ENCODE data around the gene ARMC5.

The ARMC5 gene

GRCh38 chr16:31428279-31428597 lies 31.1 kb upstream of the ARMC5 start, which contains the start of gene COX6A2:
Gene COX6A2 (minus strand): TSS chr16:31428360. CDS start chr16:31428325, 35 bp downstream.
- TF ChIP-seq, protein P1, sequence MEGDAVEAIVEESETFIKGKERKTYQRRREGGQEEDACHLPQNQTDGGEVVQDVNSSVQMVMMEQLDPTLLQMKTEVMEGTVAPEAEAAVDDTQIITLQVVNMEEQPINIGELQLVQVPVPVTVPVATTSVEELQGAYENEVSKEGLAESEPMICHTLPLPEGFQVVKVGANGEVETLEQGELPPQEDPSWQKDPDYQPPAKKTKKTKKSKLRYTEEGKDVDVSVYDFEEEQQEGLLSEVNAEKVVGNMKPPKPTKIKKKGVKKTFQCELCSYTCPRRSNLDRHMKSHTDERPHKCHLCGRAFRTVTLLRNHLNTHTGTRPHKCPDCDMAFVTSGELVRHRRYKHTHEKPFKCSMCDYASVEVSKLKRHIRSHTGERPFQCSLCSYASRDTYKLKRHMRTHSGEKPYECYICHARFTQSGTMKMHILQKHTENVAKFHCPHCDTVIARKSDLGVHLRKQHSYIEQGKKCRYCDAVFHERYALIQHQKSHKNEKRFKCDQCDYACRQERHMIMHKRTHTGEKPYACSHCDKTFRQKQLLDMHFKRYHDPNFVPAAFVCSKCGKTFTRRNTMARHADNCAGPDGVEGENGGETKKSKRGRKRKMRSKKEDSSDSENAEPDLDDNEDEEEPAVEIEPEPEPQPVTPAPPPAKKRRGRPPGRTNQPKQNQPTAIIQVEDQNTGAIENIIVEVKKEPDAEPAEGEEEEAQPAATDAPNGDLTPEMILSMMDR (conservative IDR thresholded peaks at IDR 0.05) = no peak
- no peak within 1 kb of the TSS for H3K27ac ChIP-seq

DNA sequence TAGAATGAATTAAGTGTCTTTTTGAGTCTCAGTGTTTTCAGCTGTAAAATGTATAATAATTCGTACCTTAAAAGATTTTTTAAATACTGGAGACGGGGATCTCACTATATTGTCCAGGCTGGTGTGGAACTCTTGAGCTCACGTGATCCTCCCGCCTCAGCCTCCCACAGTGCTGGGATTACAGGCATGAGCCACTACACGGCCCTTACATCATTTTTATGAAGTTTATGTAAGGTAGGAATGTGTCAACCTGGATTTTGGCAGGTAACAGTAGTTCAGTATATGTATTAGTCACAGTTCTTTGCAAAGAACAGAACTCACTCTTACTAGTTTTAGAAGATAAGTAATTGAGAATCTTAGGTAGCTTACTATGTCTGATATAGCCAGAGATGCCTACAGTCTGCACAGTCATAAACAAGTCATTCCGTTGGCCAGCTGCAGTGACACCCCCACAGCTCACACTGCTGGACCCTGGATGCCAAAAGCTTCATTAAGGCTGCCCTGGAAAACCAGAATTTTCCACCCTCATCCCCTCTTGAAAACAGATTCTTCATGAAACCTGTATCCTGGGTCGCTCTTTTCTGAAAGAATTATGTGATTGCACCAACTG lies 30.6 kb upstream of the ARMC5 start:
- H3K27ac ChIP-seq = no peak overlapping the region
- TF ChIP-seq, protein P1 (conservative IDR thresholded peaks at IDR 0.05) = no peak

- no peak overlapping the region for H3K27ac ChIP-seq
- TF ChIP-seq, protein P1 (conservative IDR thresholded peaks at IDR 0.05) = no peak
These were observed 30.0 kb upstream of the ARMC5 start for GRCh38 chr16:31429314-31429713.

- TF ChIP-seq, protein P1 (conservative IDR thresholded peaks at IDR 0.05) = no peak
- no peak overlapping the region for H3K27ac ChIP-seq
These were observed 29.5 kb upstream of the ARMC5 start for GRCh38 chr16:31429796-31430195.

- TF ChIP-seq, protein P1 (conservative IDR thresholded peaks at IDR 0.05) = no peak
- no peak overlapping the region for H3K27ac ChIP-seq
These were observed 28.8 kb upstream of the ARMC5 start for GRCh38 chr16:31430380-31431052.

- H3K27ac ChIP-seq = no peak overlapping the region
- TF ChIP-seq, protein P1 (conservative IDR thresholded peaks at IDR 0.05) = no peak
These were observed 23.7 kb upstream of the ARMC5 start for GRCh38 chr16:31435341-31436220.
